RWPE2 (cell line): ENCODE results near the gene CPSF3.

Experiments
- ATAC-seq: fragments of 200-7000 bp; cut with Tn5 transposase; 3 replicates; pipeline ENCODE4 v1.9.1; 2021; ENCODE audit warnings: low read depth
- DNase-seq: peaks from one replicate; pipeline ENCODE4 v3.0.0-alpha.2; 2020; ENCODE audit warnings: low spot score
- H3K27ac ChIP-seq: fragments of 450-650 bp; 2 replicates; pipeline ENCODE4 v1.5.1; 2017; ENCODE audit warnings: mild to moderate bottlenecking; ENCODE audit not compliant: poor library complexity, severe bottlenecking
- H3K27me3 ChIP-seq: fragments of 250-450 bp; sonication (Bioruptor Pico); 2 replicates; pipeline ENCODE4 v1.5.1; 2021; ENCODE audit warnings: mild to moderate bottlenecking, moderate library complexity; ENCODE audit not compliant: insufficient read depth, poor library complexity, severe bottlenecking
- H3K36me3 ChIP-seq: fragments of 250-450 bp; sonication (Bioruptor Pico); 2 replicates; pipeline ENCODE4 v1.5.1; 2020; ENCODE audit warnings: low read depth, mild to moderate bottlenecking, moderate library complexity
- H3K4me1 ChIP-seq: fragments of 250-450 bp; sonication (Bioruptor Pico); 2 replicates; pipeline ENCODE4 v1.5.1; 2021; ENCODE audit warnings: mild to moderate bottlenecking, moderate library complexity; ENCODE audit not compliant: insufficient read depth, poor library complexity, severe bottlenecking
- H3K4me3 ChIP-seq: fragments of 250-450 bp; sonication (Bioruptor Pico); 2 replicates; pipeline ENCODE4 v1.5.1; 2021; ENCODE audit warnings: mild to moderate bottlenecking, moderate library complexity; ENCODE audit not compliant: severe bottlenecking
- H3K9me3 ChIP-seq: fragments of 250-450 bp; sonication (Bioruptor Pico); 2 replicates; pipeline ENCODE4 v1.5.1; 2021; ENCODE audit warnings: mild to moderate bottlenecking, moderate library complexity; ENCODE audit not compliant: severe bottlenecking
- TF ChIP-seq, protein P1 (sequence below): fragments of 450-650 bp; IDR thresholded peaks from one replicate; pipeline ENCODE4 v1.5.1; 2017; ENCODE audit warnings: mild to moderate bottlenecking, moderate library complexity; ENCODE audit not compliant: poor library complexity, severe bottlenecking

The CPSF3 gene

DNA sequence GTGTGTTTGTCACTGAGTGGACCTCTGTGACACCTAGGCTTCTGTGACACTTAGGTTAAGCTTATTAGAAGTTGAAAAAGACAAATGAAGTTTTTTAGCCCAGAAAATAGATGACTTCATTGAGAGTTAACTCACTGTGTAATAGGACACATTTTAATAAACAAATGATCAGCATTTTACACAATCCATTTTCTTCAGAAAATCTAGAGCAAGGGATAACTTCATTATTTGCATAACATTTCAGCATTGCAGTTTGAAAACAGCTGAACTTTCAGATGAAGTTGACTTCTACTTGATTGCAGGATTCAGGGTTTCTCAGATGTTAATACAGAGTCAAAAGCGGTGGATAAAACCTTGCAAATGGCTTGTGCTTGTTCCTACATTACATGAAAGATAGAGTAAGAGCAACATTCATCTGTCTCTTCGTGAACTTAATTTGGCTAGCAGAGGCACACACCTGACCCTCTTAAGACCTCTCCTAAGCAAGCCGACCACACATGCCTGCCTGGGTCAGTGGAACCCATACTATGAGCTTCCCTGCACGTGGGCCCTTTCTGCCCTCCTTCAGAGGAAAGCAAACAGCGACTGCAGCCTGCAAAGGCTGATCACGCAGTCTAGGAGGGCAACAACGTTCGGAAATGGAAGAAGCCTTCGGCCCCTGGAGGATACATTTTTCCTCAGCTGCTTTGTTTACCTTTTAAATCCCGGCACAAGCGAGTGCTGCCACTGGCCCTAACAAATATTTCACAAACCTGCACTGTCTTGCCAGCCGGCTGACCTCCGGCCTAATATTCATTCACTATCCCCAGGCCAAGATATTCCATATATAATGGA lies 16.7 kb upstream of the CPSF3 start:
- Histone ChIP-seq H3K4me1 (peaks cover 3% of the 10 kb centered on the region), H3K27ac (peak overlapping the region; percentile 9), H3K9me3 (no peaks in the 10 kb centered on the region), H3K36me3 (peaks cover 89% of the 10 kb centered on the region), H3K4me3 (no peak overlapping the region), H3K27me3 (no peaks in the 10 kb centered on the region)
- DNase-seq = no peak
- ATAC-seq = peak; percentile 2; the same call in 1 of the 3 replicates
- TF ChIP-seq, protein P1, sequence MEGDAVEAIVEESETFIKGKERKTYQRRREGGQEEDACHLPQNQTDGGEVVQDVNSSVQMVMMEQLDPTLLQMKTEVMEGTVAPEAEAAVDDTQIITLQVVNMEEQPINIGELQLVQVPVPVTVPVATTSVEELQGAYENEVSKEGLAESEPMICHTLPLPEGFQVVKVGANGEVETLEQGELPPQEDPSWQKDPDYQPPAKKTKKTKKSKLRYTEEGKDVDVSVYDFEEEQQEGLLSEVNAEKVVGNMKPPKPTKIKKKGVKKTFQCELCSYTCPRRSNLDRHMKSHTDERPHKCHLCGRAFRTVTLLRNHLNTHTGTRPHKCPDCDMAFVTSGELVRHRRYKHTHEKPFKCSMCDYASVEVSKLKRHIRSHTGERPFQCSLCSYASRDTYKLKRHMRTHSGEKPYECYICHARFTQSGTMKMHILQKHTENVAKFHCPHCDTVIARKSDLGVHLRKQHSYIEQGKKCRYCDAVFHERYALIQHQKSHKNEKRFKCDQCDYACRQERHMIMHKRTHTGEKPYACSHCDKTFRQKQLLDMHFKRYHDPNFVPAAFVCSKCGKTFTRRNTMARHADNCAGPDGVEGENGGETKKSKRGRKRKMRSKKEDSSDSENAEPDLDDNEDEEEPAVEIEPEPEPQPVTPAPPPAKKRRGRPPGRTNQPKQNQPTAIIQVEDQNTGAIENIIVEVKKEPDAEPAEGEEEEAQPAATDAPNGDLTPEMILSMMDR = no peak

DNA sequence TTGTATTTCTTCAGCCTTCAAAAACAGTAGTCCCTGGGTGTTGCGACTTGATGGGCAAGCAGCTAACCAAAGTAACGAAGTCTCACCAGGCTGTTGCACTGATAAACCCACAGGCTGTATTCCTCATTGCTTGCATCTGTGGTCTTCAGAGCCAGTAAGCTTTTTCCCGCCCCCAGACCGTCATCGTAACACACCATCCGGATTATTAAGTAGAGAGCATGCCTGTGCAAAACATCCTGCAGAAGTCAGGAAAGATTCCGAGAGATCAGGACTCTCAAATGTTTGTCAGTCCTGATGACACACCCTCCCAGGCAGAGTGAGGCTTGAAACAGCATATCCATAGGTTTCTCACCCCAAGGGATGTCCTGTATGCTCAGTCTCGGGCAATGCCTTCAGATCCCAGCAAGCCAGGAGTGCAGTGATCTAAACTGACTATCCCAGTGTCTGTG lies 16.1 kb upstream of the CPSF3 start:
- Histone ChIP-seq H3K4me3 (no peak overlapping the region), H3K36me3 (peaks cover 89% of the 10 kb centered on the region), H3K9me3 (no peaks in the 10 kb centered on the region), H3K27ac (peak overlapping the region; percentile 9), H3K4me1 (peaks cover 3% of the 10 kb centered on the region), H3K27me3 (no peaks in the 10 kb centered on the region)
- ATAC-seq (peak; percentile 32), DNase-seq (no peak)
- TF ChIP-seq, protein P1 = no peak

DNA sequence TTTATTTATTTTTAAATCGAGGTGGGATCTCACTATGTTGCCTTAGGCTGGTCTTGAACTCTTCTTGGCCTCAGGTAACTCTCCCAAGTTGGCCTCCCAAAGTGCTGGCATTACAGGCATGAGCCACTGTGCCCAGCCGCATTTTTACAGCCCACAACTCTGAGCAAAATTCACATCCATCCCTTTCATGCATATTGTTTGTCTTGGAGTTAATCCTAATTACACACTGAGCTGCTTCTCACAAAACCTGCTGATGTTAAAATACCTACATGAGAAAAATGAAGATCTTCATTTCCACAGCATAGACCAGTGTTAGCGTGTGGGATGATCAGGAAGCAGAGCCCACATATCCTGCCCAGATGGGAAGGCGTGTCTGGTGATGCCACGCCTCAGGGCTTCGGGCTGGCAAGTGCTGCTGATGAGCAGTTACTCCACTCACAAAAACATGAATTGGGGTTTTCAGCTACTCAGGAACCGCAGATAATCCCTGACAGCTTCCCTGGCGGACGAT lies 14.8 kb upstream of the CPSF3 start:
- Histone ChIP-seq H3K27me3 (no peaks in the 10 kb centered on the region), H3K36me3 (peaks cover 89% of the 10 kb centered on the region), H3K4me1 (peaks cover 3% of the 10 kb centered on the region), H3K9me3 (no peaks in the 10 kb centered on the region), H3K4me3 (no peak overlapping the region), H3K27ac (peak overlapping the region; percentile 9)
- ATAC-seq = peak; percentile 74
- TF ChIP-seq, protein P1 = no peak
- no peak for DNase-seq

DNA sequence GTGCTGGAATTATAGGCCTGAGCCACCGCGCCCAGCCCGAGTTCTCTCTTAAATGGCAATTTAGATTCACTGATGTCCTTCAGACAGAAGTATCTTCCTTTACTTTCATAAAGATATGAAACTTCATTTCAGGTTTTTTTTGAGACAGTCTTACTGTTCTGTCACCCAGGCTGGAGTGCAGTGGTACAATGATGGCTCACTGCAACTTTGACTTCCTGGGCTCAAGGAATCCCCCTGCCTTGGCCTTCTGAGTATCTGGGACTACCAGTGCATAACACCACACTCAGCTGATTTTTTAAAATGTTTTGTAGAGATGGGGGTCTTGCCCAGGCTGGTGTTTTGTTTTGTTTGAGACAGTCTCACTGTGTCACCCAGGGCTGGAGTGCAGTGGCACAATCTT lies 13.3 kb upstream of the CPSF3 start:
- Histone ChIP-seq H3K4me3 (no peak overlapping the region), H3K27me3 (no peaks in the 10 kb centered on the region), H3K27ac (no peak overlapping the region), H3K4me1 (peaks cover 3% of the 10 kb centered on the region), H3K9me3 (no peaks in the 10 kb centered on the region), H3K36me3 (peaks cover 80% of the 10 kb centered on the region)
- TF ChIP-seq, protein P1 = no peak
- DNase-seq = no peak
- no peak for ATAC-seq

DNA sequence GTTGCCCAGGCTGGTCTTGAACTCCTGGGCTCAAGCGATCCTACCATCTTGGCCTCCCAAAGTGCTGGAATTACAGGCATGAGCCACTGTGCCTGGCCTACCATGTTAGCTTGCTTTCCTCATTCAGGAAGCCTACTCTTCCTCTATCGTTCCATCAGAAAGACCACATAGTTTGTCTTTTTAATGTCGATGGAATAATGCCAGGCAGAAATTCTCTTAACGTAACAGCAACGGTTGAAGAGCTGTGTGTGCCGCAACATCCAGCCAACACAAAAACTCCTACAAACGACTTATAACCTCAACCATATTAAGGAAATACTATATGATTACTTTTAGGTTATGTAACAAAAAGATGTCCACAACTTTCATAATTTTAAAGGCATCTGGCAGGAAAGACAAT lies 10.7 kb upstream of the CPSF3 start:
- TF ChIP-seq, protein P1 = no peak
- Histone ChIP-seq H3K27me3 (no peaks in the 10 kb centered on the region), H3K9me3 (no peaks in the 10 kb centered on the region), H3K4me3 (no peak overlapping the region), H3K27ac (no peak overlapping the region), H3K4me1 (peaks cover 17% of the 10 kb centered on the region), H3K36me3 (peaks cover 72% of the 10 kb centered on the region)
- no peak for ATAC-seq
- no peak for DNase-seq
